Measurements from ENCODE around the gene ATP13A4.

GRCh38 chr3:193378706-193379105, 176.0 kb downstream of the ATP13A4 start, which contains the start of gene ATP13A5:
- no peak for TF ChIP-seq CTCF (conservative IDR thresholded peaks at IDR 0.05; ENCODE audit: low read length)
- no peak for TF ChIP-seq EZH2phosphoT487 (IDR thresholded peaks at IDR 0.05; ENCODE audit: borderline replicate concordance, low read depth, low read length)
